Left kidney (tissue), 2 donors: ENCODE measurements around the gene RBM44. TPM values are rescaled to one million over a fixed set of nuclear protein-coding genes. Genes with fewer than 3 reads are reported as not detected.
"Not testable (repeated sequence)": the region's sequence is repeated elsewhere in the genome, so short reads cannot be mapped to it uniquely, and the experiment has no call there.

Source experiments
- DNase-seq: peaks from one replicate; pipeline ENCODE4 v3.0.0-alpha.2; 2013
- polyA plus RNA-seq: library from polyadenylated mRNA; unstranded; fragments of 120-200 nt; gene quantifications from one replicate; pipeline ENCODE4 v1.2.1, GENCODE V29; 2013; ENCODE audit not compliant: insufficient read length

RBM44 gene
- polyA plus RNA-seq, 1 donor = 0.78 TPM

DNA sequence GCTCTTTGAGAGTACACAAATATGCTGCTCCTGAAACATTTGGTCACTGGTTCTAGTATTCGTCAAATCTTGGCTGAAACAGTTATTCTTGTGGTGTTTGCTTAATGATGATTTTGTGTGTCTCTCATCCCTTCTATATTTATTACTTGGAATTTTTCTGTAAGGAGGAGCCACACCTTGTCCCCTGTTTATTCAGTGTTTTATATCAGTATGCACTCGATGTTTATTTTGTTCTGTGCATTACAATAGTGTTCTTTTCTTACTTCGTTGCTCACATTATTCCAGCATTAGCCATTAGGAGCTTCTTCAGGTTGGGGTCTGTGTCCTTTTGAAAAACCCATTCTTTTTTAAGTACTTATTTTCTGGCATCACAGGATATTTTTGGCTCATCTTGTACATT, 55.7 kb downstream of the RBM44 start:
- no peak for DNase-seq

DNA sequence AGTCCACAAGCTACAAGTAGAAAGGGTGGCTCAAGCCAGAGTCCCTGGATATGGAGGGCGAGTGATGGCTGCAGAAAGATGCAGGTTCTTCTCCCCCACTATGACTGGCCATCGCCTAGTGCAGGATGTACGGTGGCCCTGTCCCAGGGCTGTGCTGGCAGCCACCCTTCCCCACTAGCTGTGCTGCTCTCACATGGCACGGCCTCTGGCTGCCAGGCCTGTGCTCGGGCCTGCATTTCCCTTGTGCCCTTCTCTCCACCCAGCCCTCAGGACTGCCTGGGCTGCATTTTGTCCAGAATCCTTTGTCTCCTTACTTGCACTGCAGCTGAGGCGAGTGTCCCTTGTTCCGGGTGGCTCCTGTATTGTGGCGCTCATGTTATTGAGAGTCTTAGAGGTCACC, 59.2 kb downstream of the RBM44 start:
- no peak for DNase-seq

DNA sequence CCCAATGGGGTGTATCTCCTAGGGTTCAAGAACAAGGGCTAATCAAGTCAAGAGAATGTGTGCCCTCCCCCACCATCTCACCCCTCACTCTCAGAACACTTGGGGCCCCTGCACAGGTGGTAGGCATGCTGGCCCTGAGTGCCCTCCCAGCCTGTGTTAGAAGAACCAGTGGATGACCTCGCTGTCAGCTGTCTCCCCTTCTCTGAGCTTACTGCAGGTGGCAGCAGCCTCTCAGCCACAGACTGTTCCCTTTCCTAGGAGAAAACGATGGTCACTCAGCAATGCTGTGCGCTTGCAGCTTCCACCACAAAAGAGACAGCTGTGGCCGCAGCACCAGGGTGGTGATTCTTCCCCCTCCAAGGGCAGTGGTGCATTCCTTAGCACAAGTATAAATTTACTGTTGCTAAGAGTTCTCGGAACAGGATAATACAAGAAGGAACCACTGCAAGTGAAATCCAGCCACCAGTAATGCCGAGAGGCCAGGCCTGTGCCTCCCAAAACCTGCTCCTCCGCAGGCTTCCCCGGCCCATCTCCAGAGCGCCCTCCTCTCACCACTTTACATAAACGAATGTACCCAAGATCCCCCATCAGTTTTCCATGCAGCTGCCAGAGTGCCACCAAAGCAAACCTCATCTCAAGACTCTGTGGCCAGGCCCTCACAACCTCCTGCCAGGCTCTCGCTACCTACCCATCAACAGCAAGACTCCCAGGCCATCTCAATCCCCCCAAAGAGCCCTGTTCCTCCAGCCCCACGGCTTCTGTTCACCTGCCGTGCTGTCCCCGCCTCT, 59.9 kb downstream of the RBM44 start:
- peak; percentile 64 for DNase-seq

- DNase-seq = no peak
These were observed 60.5 kb downstream of the RBM44 start for GRCh38 chr2:237859082-237859433.

DNA sequence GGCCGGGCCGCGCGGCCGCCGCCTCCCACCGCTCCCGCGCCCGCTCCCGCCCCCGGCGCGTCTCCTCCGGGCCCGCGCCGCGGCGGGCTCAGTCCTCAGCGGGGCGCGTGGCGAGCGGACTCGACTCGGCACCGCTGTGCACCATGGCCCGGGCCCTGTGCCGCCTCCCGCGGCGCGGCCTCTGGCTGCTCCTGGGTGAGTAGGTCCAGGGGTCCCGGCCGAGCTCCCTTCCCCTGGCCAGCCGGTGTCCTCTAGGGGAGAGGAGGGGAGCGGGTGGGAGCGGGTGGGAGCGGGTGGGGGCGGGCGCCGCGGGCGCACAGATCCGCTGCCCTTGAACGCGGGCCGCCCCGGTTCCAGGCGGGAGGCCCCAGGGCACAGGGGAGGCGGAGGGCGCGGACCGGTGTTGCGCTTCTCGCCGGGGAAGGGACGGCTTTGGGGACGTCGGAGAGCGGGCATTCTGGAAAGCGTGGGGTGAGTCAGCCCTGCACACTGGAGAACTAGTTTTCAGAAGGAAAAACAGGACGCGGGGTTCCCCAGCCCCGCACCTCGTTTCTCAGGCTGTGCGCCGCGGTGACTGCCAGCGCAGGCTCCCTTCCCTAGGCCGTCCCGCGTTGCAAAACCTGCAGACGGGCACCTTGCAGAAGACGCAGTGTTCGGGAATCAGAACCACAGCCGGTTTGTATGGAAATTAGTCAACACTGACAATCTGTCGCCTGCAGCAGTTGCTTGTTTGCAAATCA, 61.1 kb downstream of the RBM44 start, which contains the start of gene RAMP1:
Gene RAMP1, plus strand, starts transcription at position 91 of the 740 bp plus-strand sequence. Its CDS starts 53 bp downstream, at position 144.
- DNase-seq = no peak

- DNase-seq = no peak
These were observed 61.8 kb downstream of the RBM44 start for GRCh38 chr2:237860273-237860935.

DNA sequence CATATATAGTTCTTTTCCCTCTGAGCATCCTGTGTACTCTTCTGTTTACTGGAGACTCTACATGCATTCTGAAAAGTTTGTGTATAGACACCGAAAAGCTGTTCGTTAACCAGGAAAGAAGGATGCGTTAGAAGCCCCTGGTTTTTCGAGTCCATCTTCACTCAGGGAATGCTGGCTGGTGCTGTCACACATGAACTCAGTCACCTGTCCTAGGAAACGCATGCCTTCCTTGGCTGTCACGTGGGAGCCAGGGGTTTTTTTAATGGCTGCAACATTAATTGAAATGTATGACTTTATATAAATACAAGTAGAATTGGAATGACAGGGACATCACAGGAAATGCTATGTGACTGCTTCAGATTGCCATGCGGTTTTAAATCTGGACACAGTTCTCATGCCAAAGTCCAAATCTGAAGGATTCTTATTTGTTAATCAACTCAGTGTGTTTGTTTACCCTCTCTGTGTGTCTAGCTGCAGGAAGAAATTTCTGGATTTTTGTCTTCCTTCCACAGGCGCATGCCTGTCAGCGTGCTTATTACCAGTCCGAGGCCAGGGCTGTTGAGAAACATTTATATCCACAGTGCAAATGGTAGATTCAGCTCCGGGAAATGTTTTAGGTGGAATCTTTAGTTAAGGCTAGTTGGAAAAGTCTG, 63.4 kb downstream of the RBM44 start:
- DNase-seq = no peak

GRCh38 chr2:237862528-237862895, 63.9 kb downstream of the RBM44 start:
- DNase-seq = no peak

GRCh38 chr2:237863102-237863511, 64.5 kb downstream of the RBM44 start:
- DNase-seq = no peak

DNA sequence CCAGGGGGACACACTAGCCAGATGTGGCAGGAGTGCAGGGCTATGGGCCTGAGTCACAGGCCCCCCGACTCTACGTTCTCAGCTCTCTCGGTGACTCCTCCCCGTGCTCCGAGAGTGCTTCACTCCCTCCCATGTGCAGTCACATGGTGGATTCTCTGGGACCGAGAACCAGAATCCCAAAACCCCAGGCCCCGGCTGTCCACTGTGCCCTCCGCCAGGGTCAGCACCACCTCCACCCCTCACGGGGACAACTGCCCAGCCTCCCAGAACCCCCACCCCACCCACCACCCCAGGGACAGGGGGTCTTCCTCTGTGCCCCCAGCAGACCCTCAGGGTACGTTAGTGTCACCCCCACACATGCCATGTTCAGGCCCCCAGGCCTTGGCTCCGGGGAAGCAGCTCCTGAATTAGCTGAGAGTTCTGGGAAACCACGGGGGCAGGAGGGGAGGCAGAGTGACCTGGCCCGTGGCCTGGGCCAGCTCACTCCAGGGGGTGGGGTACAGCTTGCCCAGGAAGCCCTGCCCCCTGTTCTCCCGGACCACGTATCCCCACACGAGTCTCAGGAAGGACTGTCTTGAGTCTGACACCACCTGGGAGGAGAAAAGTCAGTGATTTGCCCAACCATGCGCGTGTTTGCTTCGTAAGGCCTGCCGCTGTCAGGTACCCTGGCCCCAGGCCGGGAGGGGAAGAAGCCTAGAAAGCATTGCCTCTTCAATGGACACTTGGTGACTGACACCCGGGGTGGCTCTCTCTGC, 65.3 kb downstream of the RBM44 start:
- no peak for DNase-seq

DNA sequence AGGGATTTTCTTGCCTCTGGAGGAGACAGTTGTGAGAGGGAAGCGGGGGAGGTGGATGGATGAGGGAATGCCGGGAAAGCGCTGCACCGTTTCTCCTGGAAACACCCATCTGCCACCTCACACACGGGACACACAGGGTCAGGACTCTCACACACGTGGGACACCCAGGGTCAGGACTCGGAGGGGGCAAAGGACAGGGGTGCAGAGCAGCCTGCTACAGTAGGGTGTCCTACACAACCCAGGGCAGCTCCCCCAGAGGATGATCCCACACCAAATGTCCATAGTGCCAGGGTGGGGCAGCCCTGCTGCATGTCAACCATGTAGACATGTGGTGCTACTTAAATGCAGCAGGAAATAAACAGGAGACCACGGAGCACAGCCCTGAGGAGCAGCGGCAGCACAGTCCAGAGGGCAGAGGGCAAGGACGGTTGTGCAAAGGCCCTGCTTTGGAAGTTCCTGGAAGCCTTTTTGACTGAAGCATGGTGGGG, 65.9 kb downstream of the RBM44 start:
- DNase-seq = no peak

DNA sequence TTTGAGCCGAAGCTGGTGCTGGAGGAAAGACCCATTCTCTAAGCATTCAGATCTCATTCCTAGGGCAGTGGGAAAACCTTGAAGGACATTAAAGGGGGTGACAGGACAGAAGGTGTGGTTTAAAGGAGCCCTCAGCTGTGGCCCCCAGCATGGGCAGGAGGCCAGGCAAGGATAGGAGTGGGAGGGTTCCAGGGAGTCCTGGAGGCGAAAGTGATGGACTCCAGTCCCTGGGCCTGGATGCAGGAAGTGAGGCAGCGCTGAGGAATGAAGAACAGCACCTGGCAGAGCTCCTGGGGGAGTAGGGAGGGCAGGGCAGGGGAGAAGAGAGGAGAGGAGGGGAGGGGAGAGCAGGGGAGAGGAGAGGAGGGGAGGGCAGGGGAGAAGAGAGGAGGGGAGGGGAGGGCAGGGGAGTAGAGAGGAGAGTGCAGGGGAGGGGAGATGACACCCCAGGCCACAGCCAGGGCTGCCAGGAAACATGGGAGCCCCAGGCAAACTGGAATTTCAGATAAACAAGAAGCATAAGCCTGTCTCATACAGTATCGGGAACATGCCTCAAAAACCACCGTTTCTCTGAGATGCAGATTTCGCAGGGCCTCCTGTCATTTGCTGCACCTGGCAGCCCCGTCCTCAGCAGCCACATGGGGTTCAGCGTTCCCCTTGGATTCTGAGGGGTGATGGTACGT, 66.5 kb downstream of the RBM44 start:
- DNase-seq = no peak

GRCh38 chr2:237865623-237866041, 67.1 kb downstream of the RBM44 start:
- DNase-seq = no peak

DNA sequence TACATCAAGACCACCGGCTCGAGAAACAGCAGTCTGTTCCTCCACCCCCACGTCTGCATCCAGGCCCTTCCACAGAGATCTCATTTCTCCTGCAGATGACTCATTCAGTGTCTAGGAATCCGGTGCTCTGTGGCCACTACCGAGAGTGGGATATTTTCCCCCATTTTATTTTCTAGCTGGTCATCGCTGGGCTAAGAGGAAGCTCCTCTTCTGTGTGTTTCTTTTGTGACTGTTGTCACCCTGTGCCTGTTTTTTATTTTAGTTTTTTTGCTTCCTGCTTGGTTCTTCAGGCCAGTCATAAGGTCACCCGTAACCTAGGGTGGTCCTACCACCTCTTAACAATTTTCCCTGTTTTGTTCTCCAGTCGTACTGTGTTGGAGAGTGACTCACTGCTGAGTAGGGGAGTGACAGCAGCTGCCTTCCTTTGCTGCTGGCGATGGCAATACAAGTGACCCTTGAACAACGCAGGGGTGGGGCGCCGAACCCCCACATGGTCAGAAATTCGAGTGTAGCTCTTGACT, 67.6 kb downstream of the RBM44 start:
- no peak for DNase-seq

- DNase-seq = no peak
These were observed 68.9 kb downstream of the RBM44 start for GRCh38 chr2:237867465-237867864.

DNA sequence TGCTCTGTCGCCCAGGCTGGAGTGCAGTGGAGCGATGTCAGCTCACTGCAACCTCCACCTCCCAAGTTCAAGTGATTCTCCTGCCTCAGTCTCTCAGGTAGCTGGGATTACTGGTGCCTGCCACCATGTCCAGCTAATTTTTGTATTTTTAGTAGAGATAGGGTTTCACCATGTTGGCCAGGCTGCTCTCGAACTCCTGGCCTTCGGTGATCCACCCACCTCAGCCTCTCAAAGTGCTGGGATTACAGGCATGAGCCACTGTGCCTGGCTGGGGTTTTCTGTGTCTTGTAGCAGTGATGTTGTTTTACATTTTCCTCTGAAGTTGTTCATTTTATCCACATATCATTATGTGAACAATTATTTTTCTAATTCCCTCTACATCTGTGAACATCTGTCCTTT, 69.5 kb downstream of the RBM44 start:
- DNase-seq = not testable (repeated sequence)

DNA sequence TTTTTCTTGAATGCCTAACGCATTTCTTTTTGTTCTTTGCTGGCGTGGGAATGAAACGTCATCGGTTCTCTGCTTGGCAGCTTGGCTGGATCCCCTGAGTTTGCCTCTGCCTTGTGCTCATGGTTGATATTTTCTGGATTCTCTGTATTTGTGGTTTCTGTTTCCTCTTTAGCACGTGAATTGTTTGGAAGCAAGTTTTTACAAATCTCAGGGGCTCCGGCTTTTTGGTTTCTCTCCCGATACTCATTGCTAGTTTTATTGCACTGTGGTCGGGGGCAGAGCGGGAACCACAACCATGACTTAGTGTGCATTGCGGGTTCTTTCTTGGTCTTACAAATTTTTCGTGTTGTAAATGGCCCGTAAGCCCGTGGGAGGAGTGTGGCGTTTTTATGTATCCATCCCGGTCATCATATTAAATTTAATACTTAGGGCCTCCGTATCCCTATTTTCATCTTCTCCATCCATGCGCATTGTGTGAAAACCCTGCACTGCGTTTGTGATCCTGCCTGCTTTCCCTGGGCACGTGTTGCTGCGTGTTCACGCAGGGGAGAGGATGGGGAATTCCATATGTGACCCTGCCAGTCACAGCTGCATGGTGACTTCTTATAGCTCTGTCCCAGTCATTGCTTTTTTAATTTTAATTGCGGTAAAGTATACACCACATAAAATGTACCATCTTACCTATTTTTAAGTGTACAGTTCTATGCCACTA, 70.2 kb downstream of the RBM44 start:
- no peak for DNase-seq

GRCh38 chr2:237869343-237870102, 70.9 kb downstream of the RBM44 start:
- DNase-seq = no peak

GRCh38 chr2:237870126-237870525, 71.5 kb downstream of the RBM44 start:
- no peak for DNase-seq
